ENCODE results near the gene COX7A2L.
A peak's percentile ranks its signal among the peaks of the same experiment; 100 is the strongest.

The COX7A2L gene

GRCh38 chr2:42328148-42328833 is 32.7 kb downstream of the COX7A2L start:
- CTCF ChIA-PET, result interaction anchor here (0.6 to 3.7 kb wide), 14 partner anchors 12 to 461 kb away, joined by 3 to 39 read pairs (median 4); no protein-coding TSS in a partner anchor
- Histone ChIP-seq H3K27ac (ENCODE audit: insufficient read depth in 1 of 2, low read depth in 1 of 2, low read length in 2 of 2, poor library complexity in 1 of 2, severe bottlenecking in 2 of 2) (no peak overlapping the region), H3K36me3 (ENCODE audit: control insufficient read depth in 4 of 4, insufficient read depth in 4 of 4, low read length in 3 of 4) (peaks cover 6 to 40% (median 24%) of the 10 kb centered on the region in 4 experiments), H3K27me3 (replicated peaks in 2 of 5; ENCODE audit: control insufficient read depth in 4 of 5, insufficient read depth in 5 of 5, low read length in 4 of 5) (no peaks in the 10 kb centered on the region), H3K4me3 (ENCODE audit: control insufficient read depth in 1 of 7, extremely low read depth in 1 of 7, insufficient read depth in 4 of 7, low read depth in 2 of 7, low read length in 6 of 7) (no peak overlapping the region), H3K4me1 (ENCODE audit: control extremely low read depth in 1 of 4, control insufficient read depth in 4 of 4, insufficient read depth in 4 of 4, low read length in 3 of 4) (no peaks in the 10 kb centered on the region), H3K9me3 (ENCODE audit: control extremely low read depth in 1 of 5, control insufficient read depth in 4 of 5, insufficient read depth in 2 of 5, low read depth in 1 of 5, low read length in 4 of 5) (no peaks in the 10 kb centered on the region)
- 85% methylated on average over 2 of the region's 3 CpGs for WGBS (ENCODE audit: insufficient coverage)
- peak; percentile 25 to 67 (median 61) for DNase-seq
- POLR2A ChIA-PET, result no interaction called here

- no peak for DNase-seq
Measured at GRCh38 chr2:42327125-42327524, 33.9 kb downstream of the COX7A2L start.

GRCh38 chr2:42325609-42326008 is 35.4 kb downstream of the COX7A2L start:
- Histone ChIP-seq H3K9me3 (ENCODE audit: control extremely low read depth in 1 of 5, control insufficient read depth in 4 of 5, insufficient read depth in 2 of 5, low read depth in 1 of 5, low read length in 4 of 5) (no peaks in the 10 kb centered on the region), H3K36me3 (ENCODE audit: control insufficient read depth in 4 of 4, insufficient read depth in 4 of 4, low read length in 3 of 4) (peaks cover 6 to 23% (median 15%) of the 10 kb centered on the region in 4 experiments), H3K4me1 (ENCODE audit: control extremely low read depth in 1 of 4, control insufficient read depth in 4 of 4, insufficient read depth in 4 of 4, low read length in 3 of 4) (no peaks in the 10 kb centered on the region), H3K27ac (ENCODE audit: insufficient read depth in 1 of 2, low read depth in 1 of 2, low read length in 2 of 2, poor library complexity in 1 of 2, severe bottlenecking in 2 of 2) (no peak overlapping the region), H3K4me3 (ENCODE audit: control insufficient read depth in 1 of 7, extremely low read depth in 1 of 7, insufficient read depth in 4 of 7, low read depth in 2 of 7, low read length in 6 of 7) (no peak overlapping the region), H3K27me3 (replicated peaks in 2 of 5; ENCODE audit: control insufficient read depth in 4 of 5, insufficient read depth in 5 of 5, low read length in 4 of 5) (no peaks in the 10 kb centered on the region)
- POLR2A ChIA-PET, result no interaction called here
- WGBS (ENCODE audit: insufficient coverage), result no CpG with 5 or more reads among the region's 1 CpG
- CTCF ChIA-PET, result interaction anchor here (1.9 to 2.1 kb wide), 3 partner anchors 124 to 455 kb away, joined by 4 to 13 read pairs (median 5); no protein-coding TSS in a partner anchor
- no peak for DNase-seq

More at GRCh38 chr2:42327125-42327524, 33.9 kb downstream of the COX7A2L start:
- H3K4me1 ChIP-seq (ENCODE audit: control extremely low read depth in 1 of 4, control insufficient read depth in 4 of 4, insufficient read depth in 4 of 4, low read length in 3 of 4), result no peaks in the 10 kb centered on the region
- POLR2A ChIA-PET, result no interaction called here
- no CpG with 5 or more reads among the region's 4 CpGs for WGBS (ENCODE audit: insufficient coverage)
- H3K36me3 ChIP-seq (ENCODE audit: control insufficient read depth in 4 of 4, insufficient read depth in 4 of 4, low read length in 3 of 4), result peaks cover 6 to 31% (median 18%) of the 10 kb centered on the region in 4 experiments
- no peaks in the 10 kb centered on the region for H3K27me3 ChIP-seq (replicated peaks in 2 of 5; ENCODE audit: control insufficient read depth in 4 of 5, insufficient read depth in 5 of 5, low read length in 4 of 5)
- CTCF ChIA-PET, result interaction anchor here (0.6 to 1.9 kb wide), 6 partner anchors 11 to 457 kb away, joined by 3 to 13 read pairs (median 4); no protein-coding TSS in a partner anchor
- H3K27ac ChIP-seq (ENCODE audit: insufficient read depth in 1 of 2, low read depth in 1 of 2, low read length in 2 of 2, poor library complexity in 1 of 2, severe bottlenecking in 2 of 2), result no peak overlapping the region
- no peaks in the 10 kb centered on the region for H3K9me3 ChIP-seq (ENCODE audit: control extremely low read depth in 1 of 5, control insufficient read depth in 4 of 5, insufficient read depth in 2 of 5, low read depth in 1 of 5, low read length in 4 of 5)
- H3K4me3 ChIP-seq (ENCODE audit: control insufficient read depth in 1 of 7, extremely low read depth in 1 of 7, insufficient read depth in 4 of 7, low read depth in 2 of 7, low read length in 6 of 7), result no peak overlapping the region

DNA sequence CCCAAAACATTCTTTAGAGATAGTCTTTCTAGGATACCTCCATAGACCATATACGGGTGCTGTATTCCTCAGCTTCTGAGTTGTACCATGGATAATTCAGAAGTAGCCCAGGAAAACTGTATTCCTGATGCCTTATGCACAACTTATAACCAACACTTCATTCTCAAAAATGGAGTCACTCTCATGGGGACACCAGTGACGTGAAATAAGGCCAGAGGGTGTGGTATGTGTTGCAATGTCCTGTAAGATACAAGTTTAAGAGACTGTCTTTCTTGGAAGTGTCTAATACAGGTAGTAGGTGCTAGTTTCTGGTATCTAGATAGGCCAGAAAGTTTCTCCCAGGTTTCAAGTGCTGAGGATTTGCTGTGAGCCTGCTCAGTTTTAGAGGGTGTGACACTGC is 36.1 kb downstream of the COX7A2L start:
- H3K36me3 ChIP-seq (ENCODE audit: control insufficient read depth in 4 of 4, insufficient read depth in 4 of 4, low read length in 3 of 4), result peaks cover 4 to 21% (median 14%) of the 10 kb centered on the region in 4 experiments
- ChIA-PET CTCF (interaction anchor here (0.9 to 2.1 kb wide), 5 partner anchors 16 to 455 kb away, joined by 3 to 5 read pairs (median 4); no protein-coding TSS in a partner anchor), POLR2A (interaction anchor here (0.6 kb wide), 1 partner anchor 324 kb away, joined by 4 read pairs; no protein-coding TSS in a partner anchor)
- WGBS (ENCODE audit: insufficient coverage), result 100% methylated on average over 1 of the region's 2 CpGs
- H3K27ac ChIP-seq (ENCODE audit: insufficient read depth in 1 of 2, low read depth in 1 of 2, low read length in 2 of 2, poor library complexity in 1 of 2, severe bottlenecking in 2 of 2), result no peak overlapping the region
- no peaks in the 10 kb centered on the region for H3K27me3 ChIP-seq (replicated peaks in 2 of 5; ENCODE audit: control insufficient read depth in 4 of 5, insufficient read depth in 5 of 5, low read length in 4 of 5)
- DNase-seq, result no peak
- no peaks in the 10 kb centered on the region for H3K9me3 ChIP-seq (ENCODE audit: control extremely low read depth in 1 of 5, control insufficient read depth in 4 of 5, insufficient read depth in 2 of 5, low read depth in 1 of 5, low read length in 4 of 5)
- no peaks in the 10 kb centered on the region for H3K4me1 ChIP-seq (ENCODE audit: control extremely low read depth in 1 of 4, control insufficient read depth in 4 of 4, insufficient read depth in 4 of 4, low read length in 3 of 4)
- H3K4me3 ChIP-seq (ENCODE audit: control insufficient read depth in 1 of 7, extremely low read depth in 1 of 7, insufficient read depth in 4 of 7, low read depth in 2 of 7, low read length in 6 of 7), result no peak overlapping the region

- H3K36me3 ChIP-seq (ENCODE audit: control insufficient read depth in 4 of 4, insufficient read depth in 4 of 4, low read length in 3 of 4), result peaks cover 0 to 19% (median 9%) of the 10 kb centered on the region in 4 experiments
- DNase-seq, result no peak
- WGBS (ENCODE audit: insufficient coverage), result 94% methylated on average over 4 of the region's 4 CpGs
- H3K4me3 ChIP-seq (ENCODE audit: control insufficient read depth in 1 of 7, extremely low read depth in 1 of 7, insufficient read depth in 4 of 7, low read depth in 2 of 7, low read length in 6 of 7), result no peak overlapping the region
- no peak overlapping the region for H3K27ac ChIP-seq (ENCODE audit: insufficient read depth in 1 of 2, low read depth in 1 of 2, low read length in 2 of 2, poor library complexity in 1 of 2, severe bottlenecking in 2 of 2)
- H3K27me3 ChIP-seq (replicated peaks in 2 of 5; ENCODE audit: control insufficient read depth in 4 of 5, insufficient read depth in 5 of 5, low read length in 4 of 5), result no peaks in the 10 kb centered on the region
- POLR2A ChIA-PET, result interaction anchor here (0.6 kb wide), 1 partner anchor 325 kb away, joined by 4 read pairs; no protein-coding TSS in a partner anchor
- CTCF ChIA-PET, result interaction anchor here (0.9 to 1.5 kb wide), 5 partner anchors 16 to 237 kb away, joined by 3 to 5 read pairs (median 3); no protein-coding TSS in a partner anchor
- no peaks in the 10 kb centered on the region for H3K4me1 ChIP-seq (ENCODE audit: control extremely low read depth in 1 of 4, control insufficient read depth in 4 of 4, insufficient read depth in 4 of 4, low read length in 3 of 4)
- no peaks in the 10 kb centered on the region for H3K9me3 ChIP-seq (ENCODE audit: control extremely low read depth in 1 of 5, control insufficient read depth in 4 of 5, insufficient read depth in 2 of 5, low read depth in 1 of 5, low read length in 4 of 5)
Measured at GRCh38 chr2:42324244-42324643, 36.8 kb downstream of the COX7A2L start.

- Histone ChIP-seq H3K36me3 (ENCODE audit: control insufficient read depth in 4 of 4, insufficient read depth in 4 of 4, low read length in 3 of 4) (peaks cover 2 to 27% (median 9%) of the 10 kb centered on the region in 4 experiments), H3K4me3 (ENCODE audit: control insufficient read depth in 1 of 7, extremely low read depth in 1 of 7, insufficient read depth in 4 of 7, low read depth in 2 of 7, low read length in 6 of 7) (no peak overlapping the region), H3K27me3 (replicated peaks in 2 of 5; ENCODE audit: control insufficient read depth in 4 of 5, insufficient read depth in 5 of 5, low read length in 4 of 5) (no peaks in the 10 kb centered on the region), H3K27ac (ENCODE audit: insufficient read depth in 1 of 2, low read depth in 1 of 2, low read length in 2 of 2, poor library complexity in 1 of 2, severe bottlenecking in 2 of 2) (no peak overlapping the region), H3K4me1 (ENCODE audit: control extremely low read depth in 1 of 4, control insufficient read depth in 4 of 4, insufficient read depth in 4 of 4, low read length in 3 of 4) (no peaks in the 10 kb centered on the region), H3K9me3 (ENCODE audit: control extremely low read depth in 1 of 5, control insufficient read depth in 4 of 5, insufficient read depth in 2 of 5, low read depth in 1 of 5, low read length in 4 of 5) (no peaks in the 10 kb centered on the region)
- ChIA-PET CTCF (no interaction called here), POLR2A (interaction anchor here (0.7 kb wide), 1 partner anchor 130 kb away, joined by 4 read pairs; no protein-coding TSS in a partner anchor)
- 80% methylated on average over 1 of the region's 2 CpGs for WGBS (ENCODE audit: insufficient coverage)
- no peak for DNase-seq
Measured at GRCh38 chr2:42321452-42322064, 39.5 kb downstream of the COX7A2L start.

DNA sequence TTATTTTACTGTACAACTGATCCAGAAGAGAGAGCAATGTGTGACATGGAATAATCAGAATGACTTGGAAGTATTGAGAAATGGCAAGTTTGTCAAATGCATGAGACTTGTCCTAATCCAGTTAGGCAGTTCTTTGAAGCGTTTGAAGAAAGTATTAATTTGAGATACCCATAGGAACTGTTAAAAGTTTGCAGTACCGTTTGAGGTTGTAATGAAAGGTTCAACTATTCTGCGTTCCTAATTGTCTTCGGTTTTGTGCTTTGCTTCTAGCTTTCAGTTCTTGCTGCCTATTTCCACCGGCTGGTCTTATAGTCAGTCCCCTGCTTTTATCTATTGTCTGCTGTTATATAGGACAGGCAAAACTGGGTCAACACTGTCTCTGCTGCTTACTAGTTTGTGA is 41.8 kb downstream of the COX7A2L start:
- POLR2A ChIA-PET, result no interaction called here

More for the DNA sequence above, 41.8 kb downstream of the COX7A2L start:
- no peaks in the 10 kb centered on the region for H3K27me3 ChIP-seq (replicated peaks in 2 of 5; ENCODE audit: control insufficient read depth in 4 of 5, insufficient read depth in 5 of 5, low read length in 4 of 5)
- CTCF ChIA-PET, result no interaction called here
- H3K4me1 ChIP-seq (ENCODE audit: control extremely low read depth in 1 of 4, control insufficient read depth in 4 of 4, insufficient read depth in 4 of 4, low read length in 3 of 4), result peaks cover 0 to 6% (median 0%) of the 10 kb centered on the region in 4 experiments
- no peaks in the 10 kb centered on the region for H3K9me3 ChIP-seq (ENCODE audit: control extremely low read depth in 1 of 5, control insufficient read depth in 4 of 5, insufficient read depth in 2 of 5, low read depth in 1 of 5, low read length in 4 of 5)
- no peak overlapping the region for H3K27ac ChIP-seq (ENCODE audit: insufficient read depth in 1 of 2, low read depth in 1 of 2, low read length in 2 of 2, poor library complexity in 1 of 2, severe bottlenecking in 2 of 2)
- H3K4me3 ChIP-seq (ENCODE audit: control insufficient read depth in 1 of 7, extremely low read depth in 1 of 7, insufficient read depth in 4 of 7, low read depth in 2 of 7, low read length in 6 of 7), result no peak overlapping the region
- no peak for DNase-seq
- H3K36me3 ChIP-seq (ENCODE audit: control insufficient read depth in 4 of 4, insufficient read depth in 4 of 4, low read length in 3 of 4), result peaks cover 3 to 24% (median 9%) of the 10 kb centered on the region in 4 experiments
- WGBS (ENCODE audit: insufficient coverage), result 98% methylated on average over 5 of the region's 5 CpGs
